GM15510 (cell line): ENCODE data around the gene AMPH.

Experiments used
- POLR2A ChIP-seq: IDR thresholded peaks from 3 replicates; pipeline ENCODE4 v1.6.1; 2011; ENCODE audit warnings: borderline replicate concordance; ENCODE audit not compliant: insufficient read length; ENCODE audit errors: extremely low read depth

Gene AMPH

GRCh38 chr7:38630720-38631673 lies at the start of gene AMPH:
AMPH (minus strand) TSS chr7:38631373; CDS start chr7:38631351, 22 bp downstream.
- TF ChIP-seq POLR2A, result no peak

GRCh38 chr7:38679419-38679818 lies 48.2 kb upstream of the AMPH start:
- TF ChIP-seq POLR2A, result no peak

GRCh38 chr7:38678698-38679054 lies 47.5 kb upstream of the AMPH start:
- no peak for TF ChIP-seq POLR2A

GRCh38 chr7:38677981-38678697 lies 47.0 kb upstream of the AMPH start:
- TF ChIP-seq POLR2A, result no peak

- TF ChIP-seq POLR2A, result no peak
Measured at GRCh38 chr7:38675494-38676106, 44.4 kb upstream of the AMPH start.

- TF ChIP-seq POLR2A, result no peak
Measured at GRCh38 chr7:38674513-38674912, 43.3 kb upstream of the AMPH start.

GRCh38 chr7:38673795-38674194 lies 42.6 kb upstream of the AMPH start:
- TF ChIP-seq POLR2A, result no peak

- no peak for TF ChIP-seq POLR2A
Measured at GRCh38 chr7:38671911-38672905, 41.0 kb upstream of the AMPH start.

GRCh38 chr7:38669965-38670520 lies 38.9 kb upstream of the AMPH start:
- no peak for TF ChIP-seq POLR2A

GRCh38 chr7:38664972-38665371 lies 33.8 kb upstream of the AMPH start:
- TF ChIP-seq POLR2A, result no peak

- TF ChIP-seq POLR2A, result no peak
Measured at GRCh38 chr7:38660427-38661099, 29.4 kb upstream of the AMPH start.

- TF ChIP-seq POLR2A, result no peak
Measured at GRCh38 chr7:38659931-38660330, 28.8 kb upstream of the AMPH start.

GRCh38 chr7:38658921-38659320 lies 27.7 kb upstream of the AMPH start:
- no peak for TF ChIP-seq POLR2A
